ENCODE data around the gene TP53BP2. TPM values are rescaled to one million over a fixed set of nuclear protein-coding genes. Genes with fewer than 3 reads are reported as not detected.

TP53BP2 gene
- total RNA-seq, 1 experiment from 2014 or later: 38.2 TPM

DNA sequence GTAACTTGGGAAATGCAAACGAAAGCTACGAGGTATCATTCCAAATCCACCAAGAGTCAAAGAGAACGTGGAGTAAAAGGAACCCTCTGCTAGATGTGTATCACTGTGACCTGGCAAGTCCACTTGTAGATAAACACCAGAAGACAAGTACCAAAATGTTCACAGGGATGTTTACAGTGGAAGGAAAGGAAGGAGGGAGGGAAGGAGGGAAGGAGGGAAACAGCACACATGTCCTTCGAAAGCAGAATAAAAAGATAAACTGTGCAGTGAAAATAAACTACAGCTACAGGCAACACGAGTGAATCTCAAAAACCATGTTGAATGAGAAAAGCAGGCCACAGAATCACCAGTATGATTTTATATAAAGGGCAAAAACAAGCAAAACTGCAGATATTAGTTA is 59.9 kb downstream of the TP53BP2 start:
- Histone ChIP-seq H4K20me1 (ENCODE audit: insufficient read depth) (no peaks in the 10 kb centered on the region), H3K4me3 (replicated peaks in 1 of 2; ENCODE audit: low read depth in 1 of 2, low read length in 2 of 2) (no peak overlapping the region), H3K4me1 (ENCODE audit: control insufficient read depth in 1 of 2, insufficient read depth in 2 of 2, low read length in 2 of 2) (no peaks in the 10 kb centered on the region), H3K4me2 (ENCODE audit: low read length) (no peak overlapping the region), H2AFZ (ENCODE audit: low read depth, low read length, poor library complexity, severe bottlenecking) (no peak overlapping the region), H3K9me3 (ENCODE audit: control insufficient read depth in 1 of 2, insufficient read depth in 1 of 2, low read depth in 1 of 2, low read length in 2 of 2) (no peaks in the 10 kb centered on the region), H3K9me2 (ENCODE audit: insufficient read depth) (no peaks in the 10 kb centered on the region), H3K27ac (ENCODE audit: low read depth, low read length) (no peak overlapping the region), H3K9ac (ENCODE audit: low read length) (no peak overlapping the region), H3K79me2 (ENCODE audit: insufficient read depth, low read length) (no peaks in the 10 kb centered on the region), H3K27me3 (ENCODE audit: insufficient read depth, low read length) (no peaks in the 10 kb centered on the region), H3K36me3 (ENCODE audit: control insufficient read depth in 1 of 2, insufficient read depth in 2 of 2, low read length in 2 of 2) (peaks cover 0 to 4% of the 10 kb centered on the region in 2 experiments; a peak in 2 of 4 replicates)
- ChIA-PET POLR2A (no interaction called here), CTCF (no interaction called here), RAD21 (ENCODE audit: low non-redundant PET in 1 of 2, low total read pairs in 2 of 2, uncharacterized antibody in 2 of 2, unreplicated experiment in 2 of 2) (no interaction called here)
- ATAC-seq (no peak), DNase-seq (ENCODE audit: low read depth, low spot score) (no peak)
- BruUV-seq (replicated peaks): no TSS peak
- intact Hi-C loops (cut with micrococcal nuclease): no loop called here
- TF ChIP-seq EZH2 (IDR thresholded peaks at IDR 0.05) (no peak), ZBTB33 (IDR thresholded peaks at IDR 0.05; ENCODE audit: extremely low read depth, insufficient replicate concordance, low read length) (no peak), SRF (IDR thresholded peaks at IDR 0.05; ENCODE audit: low read depth) (no peak), EGR1 (IDR thresholded peaks at IDR 0.05; ENCODE audit: low read depth) (no peak), EZH2phosphoT487 (IDR thresholded peaks at IDR 0.05; ENCODE audit: borderline replicate concordance) (no peak), ZNF274 (IDR thresholded peaks at IDR 0.05; ENCODE audit: low read depth, low read length) (no peak), POLR2A (IDR thresholded peaks at IDR 0.05; ENCODE audit: borderline replicate concordance, extremely low read depth, insufficient read depth, insufficient read length) (no peak), TCF7L2 (IDR thresholded peaks at IDR 0.05; ENCODE audit: borderline replicate concordance, extremely low read depth, insufficient read depth, insufficient read length) (no peak), POLR2AphosphoS5 (IDR thresholded peaks at IDR 0.05; ENCODE audit: low read depth, low read length) (no peak)
- TF ChIP-seq, protein P1, sequence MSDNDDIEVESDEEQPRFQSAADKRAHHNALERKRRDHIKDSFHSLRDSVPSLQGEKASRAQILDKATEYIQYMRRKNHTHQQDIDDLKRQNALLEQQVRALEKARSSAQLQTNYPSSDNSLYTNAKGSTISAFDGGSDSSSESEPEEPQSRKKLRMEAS (IDR thresholded peaks at IDR 0.05): no peak

Data from HCT116 (cell line).